Osteoblast (primary cell): ENCODE data around the gene TBR1. TPM values are rescaled to one million over a fixed set of nuclear protein-coding genes. Genes with fewer than 3 reads are reported as not detected.

ENCODE experiments used
- DNase-seq: peaks from one replicate; pipeline ENCODE4 v3.0.0; 2011; ENCODE audit warnings: low spot score, mixed read lengths; ENCODE audit not compliant: insufficient read length; ENCODE audit errors: missing footprints
- H2AFZ ChIP-seq: 2 replicates; pipeline ENCODE4 v1.6.0; 2011; ENCODE audit warnings: mild to moderate bottlenecking, low read length
- H3K27ac ChIP-seq: 2 replicates; pipeline ENCODE4 v1.5.1; 2011; ENCODE audit warnings: mild to moderate bottlenecking, low read depth, low read length, moderate library complexity
- H3K27me3 ChIP-seq: 2 replicates; pipeline ENCODE4 v1.6.0; 2012; ENCODE audit warnings: mild to moderate bottlenecking, control low read depth, inconsistent platforms, low read length, moderate library complexity; ENCODE audit not compliant: insufficient read depth
- H3K36me3 ChIP-seq: 2 replicates; pipeline ENCODE4 v1.5.1; 2011; ENCODE audit warnings: mild to moderate bottlenecking, low read length, control low read depth, moderate library complexity; ENCODE audit not compliant: insufficient read depth
- H3K4me1 ChIP-seq: 2 replicates; pipeline ENCODE4 v1.5.1; 2011; ENCODE audit warnings: mild to moderate bottlenecking, low read length, control low read depth, moderate library complexity; ENCODE audit not compliant: insufficient read depth
- H3K4me2 ChIP-seq: 2 replicates; pipeline ENCODE4 v1.6.0; 2011; ENCODE audit warnings: mild to moderate bottlenecking, low read length; ENCODE audit not compliant: insufficient read depth
- H3K4me3 ChIP-seq: fragments of 200-600 bp; sonication (generic); 3 replicates; pipeline ENCODE4 v1.5.1; 2012; ENCODE audit warnings: mild to moderate bottlenecking, low read length, inconsistent platforms; ENCODE audit not compliant: insufficient read depth
- H3K79me2 ChIP-seq: 2 replicates; pipeline ENCODE4 v1.6.0; 2012; ENCODE audit warnings: mild to moderate bottlenecking, low read length, control low read depth, inconsistent platforms; ENCODE audit not compliant: insufficient read depth
- H3K9me3 ChIP-seq: 2 replicates; pipeline ENCODE4 v1.5.1; 2011; ENCODE audit warnings: low read depth, low read length, control low read depth
- H4K20me1 ChIP-seq: 2 replicates; pipeline ENCODE4 v1.6.0; 2012; ENCODE audit warnings: mild to moderate bottlenecking, low read length, control low read depth; ENCODE audit not compliant: insufficient read depth
- total RNA-seq: library from RNA; depleted of rRNA; stranded (reverse); fragments of >200 nt; gene quantifications from 2 replicates; pipeline ENCODE4 v1.2.3, GENCODE V29; 2012
- TF ChIP-seq, protein P1 (sequence below): IDR thresholded peaks from 2 replicates; pipeline ENCODE4 v1.5.1; 2011; ENCODE audit warnings: mild to moderate bottlenecking, low read depth, low read length, moderate library complexity; ENCODE audit errors: extremely low read depth

Gene TBR1
- total RNA-seq, 1 donor, result not detected

DNA sequence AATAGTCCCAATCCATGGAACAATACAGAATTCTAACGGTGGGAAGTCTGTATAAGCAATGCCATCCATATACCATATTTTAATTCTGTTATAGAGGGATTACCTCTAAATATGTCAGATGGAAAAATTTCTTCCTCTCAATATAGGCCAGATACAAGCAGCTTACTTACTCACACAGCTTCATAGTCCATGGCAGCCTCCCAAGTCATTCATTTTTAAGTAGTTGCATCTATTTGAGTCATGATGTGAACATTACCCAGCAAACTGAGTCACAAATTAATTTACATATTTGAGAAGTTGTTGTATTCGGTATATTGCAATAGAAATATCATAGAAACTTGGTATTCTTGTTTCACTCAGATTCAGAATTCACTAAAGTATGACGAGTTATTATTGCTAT is 20.3 kb downstream of the TBR1 start:
- Histone ChIP-seq H4K20me1 (no peaks in the 10 kb centered on the region), H3K4me1 (peaks cover 6% of the 10 kb centered on the region), H3K36me3 (no peaks in the 10 kb centered on the region), H2AFZ (no peak overlapping the region), H3K27ac (no peak overlapping the region), H3K9me3 (no peaks in the 10 kb centered on the region), H3K79me2 (no peaks in the 10 kb centered on the region), H3K4me2 (no peak overlapping the region), H3K27me3 (peaks cover 17% of the 10 kb centered on the region), H3K4me3 (no peak overlapping the region)
- TF ChIP-seq, protein P1, sequence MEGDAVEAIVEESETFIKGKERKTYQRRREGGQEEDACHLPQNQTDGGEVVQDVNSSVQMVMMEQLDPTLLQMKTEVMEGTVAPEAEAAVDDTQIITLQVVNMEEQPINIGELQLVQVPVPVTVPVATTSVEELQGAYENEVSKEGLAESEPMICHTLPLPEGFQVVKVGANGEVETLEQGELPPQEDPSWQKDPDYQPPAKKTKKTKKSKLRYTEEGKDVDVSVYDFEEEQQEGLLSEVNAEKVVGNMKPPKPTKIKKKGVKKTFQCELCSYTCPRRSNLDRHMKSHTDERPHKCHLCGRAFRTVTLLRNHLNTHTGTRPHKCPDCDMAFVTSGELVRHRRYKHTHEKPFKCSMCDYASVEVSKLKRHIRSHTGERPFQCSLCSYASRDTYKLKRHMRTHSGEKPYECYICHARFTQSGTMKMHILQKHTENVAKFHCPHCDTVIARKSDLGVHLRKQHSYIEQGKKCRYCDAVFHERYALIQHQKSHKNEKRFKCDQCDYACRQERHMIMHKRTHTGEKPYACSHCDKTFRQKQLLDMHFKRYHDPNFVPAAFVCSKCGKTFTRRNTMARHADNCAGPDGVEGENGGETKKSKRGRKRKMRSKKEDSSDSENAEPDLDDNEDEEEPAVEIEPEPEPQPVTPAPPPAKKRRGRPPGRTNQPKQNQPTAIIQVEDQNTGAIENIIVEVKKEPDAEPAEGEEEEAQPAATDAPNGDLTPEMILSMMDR, result no peak
- no peak for DNase-seq

DNA sequence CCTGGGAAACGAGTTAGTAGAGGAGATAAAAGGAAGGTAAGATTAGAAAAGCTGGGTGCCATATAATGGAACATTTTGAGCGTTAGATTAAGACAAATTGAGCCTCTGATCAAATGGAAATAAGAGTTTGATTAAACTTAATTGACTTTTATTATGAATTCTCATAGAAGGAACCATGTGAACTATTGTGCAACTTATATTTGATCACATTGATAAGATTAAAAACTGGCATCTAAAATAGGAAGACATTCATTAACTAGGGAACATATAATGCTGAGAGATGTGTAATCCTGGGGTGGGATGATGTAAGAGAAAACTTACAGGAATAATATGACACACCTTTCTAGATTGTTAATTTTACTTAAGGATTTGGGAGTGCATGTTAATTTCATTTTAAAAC is 22.5 kb downstream of the TBR1 start:
- no peaks in the 10 kb centered on the region for H4K20me1 ChIP-seq
- no peak for DNase-seq

DNA sequence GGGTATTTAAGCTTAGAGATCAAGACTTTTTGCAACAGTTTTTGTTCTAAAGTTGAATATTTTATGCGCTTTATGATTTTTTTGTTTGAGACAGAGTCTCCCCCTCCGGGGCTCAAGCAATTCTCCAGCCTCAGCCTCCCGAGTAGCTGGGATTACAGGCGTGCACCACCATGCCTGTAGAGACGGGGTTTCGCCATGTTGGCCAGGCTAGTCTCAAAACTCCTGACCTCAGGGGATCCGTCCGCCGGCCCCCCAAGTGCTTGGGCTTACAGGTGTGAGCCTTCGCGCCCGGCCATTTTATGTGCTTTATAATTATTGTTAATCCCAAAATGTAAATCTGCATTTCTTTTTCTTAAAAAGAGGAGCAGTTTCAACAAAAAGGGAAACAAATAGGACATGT is 29.0 kb downstream of the TBR1 start:
- Histone ChIP-seq H3K4me1 (no peaks in the 10 kb centered on the region), H3K27ac (no peak overlapping the region), H2AFZ (no peak overlapping the region), H3K36me3 (no peaks in the 10 kb centered on the region), H4K20me1 (no peaks in the 10 kb centered on the region), H3K79me2 (no peaks in the 10 kb centered on the region), H3K9me3 (no peaks in the 10 kb centered on the region), H3K4me2 (no peak overlapping the region), H3K27me3 (peaks cover 8% of the 10 kb centered on the region), H3K4me3 (no peak overlapping the region)
- TF ChIP-seq, protein P1, result no peak
- no peak for DNase-seq

More for the DNA sequence above, 22.5 kb downstream of the TBR1 start:
- Histone ChIP-seq H3K4me2 (no peak overlapping the region), H3K9me3 (no peaks in the 10 kb centered on the region), H3K27me3 (peaks cover 10% of the 10 kb centered on the region), H2AFZ (no peak overlapping the region), H3K4me3 (no peak overlapping the region), H3K4me1 (peaks cover 6% of the 10 kb centered on the region), H3K27ac (no peak overlapping the region), H3K79me2 (no peaks in the 10 kb centered on the region), H3K36me3 (no peaks in the 10 kb centered on the region)
- TF ChIP-seq, protein P1, result no peak

DNA sequence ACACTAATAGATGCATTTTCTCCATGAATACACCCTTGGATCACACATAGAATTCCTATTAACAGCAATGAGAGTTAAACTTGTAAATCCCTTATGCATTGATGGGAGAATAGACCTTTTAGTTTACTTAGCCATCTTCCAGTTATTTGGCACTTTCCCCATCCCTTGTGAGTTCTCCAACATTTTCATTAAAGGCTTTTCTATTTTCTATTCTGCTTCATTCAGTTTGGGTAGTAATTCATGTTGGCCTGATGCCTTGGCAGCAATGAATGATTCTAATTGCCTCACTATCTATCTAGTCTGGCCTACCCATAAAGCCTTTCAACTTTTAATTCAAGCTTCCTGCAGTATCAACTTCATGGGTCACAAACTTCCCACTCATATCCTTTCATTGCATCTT is 32.3 kb downstream of the TBR1 start:
- Histone ChIP-seq H3K9me3 (no peaks in the 10 kb centered on the region), H3K27ac (no peak overlapping the region), H3K4me3 (no peak overlapping the region), H3K79me2 (no peaks in the 10 kb centered on the region), H3K27me3 (peaks cover 5% of the 10 kb centered on the region), H4K20me1 (no peaks in the 10 kb centered on the region), H3K36me3 (no peaks in the 10 kb centered on the region), H3K4me2 (no peak overlapping the region), H3K4me1 (no peaks in the 10 kb centered on the region), H2AFZ (no peak overlapping the region)
- TF ChIP-seq, protein P1, result no peak
- DNase-seq, result no peak
